GM21723 (cell line): ENCODE data around the gene PCDHB9.
"Not testable (repeated sequence)": the region's sequence is repeated elsewhere in the genome, so short reads cannot be mapped to it uniquely, and the experiment has no call there.

Experiments
- ATAC-seq: cut with Tn5 transposase; IDR thresholded peaks from one replicate; pipeline ENCODE4 v1.9.1; 2021; ENCODE audit warnings: mild to moderate bottlenecking, moderate library complexity; ENCODE audit not compliant: unreplicated experiment

Gene PCDHB9

GRCh38 chr5:141186897-141187512 is at the start of gene PCDHB9:
PCDHB9 (plus strand) TSS chr5:141187161; CDS start chr5:141187319, 158 bp downstream.
- no peak for ATAC-seq

- ATAC-seq, result not testable (repeated sequence)
These were observed 49.6 kb upstream of the PCDHB9 start for GRCh38 chr5:141137346-141137745.

- no peak for ATAC-seq
These were observed 37.1 kb upstream of the PCDHB9 start, which contains the start of gene PCDHB6 for GRCh38 chr5:141149812-141150211. PCDHB6 (plus strand) TSS chr5:141150057; CDS start chr5:141150258, 201 bp downstream.

- no peak for ATAC-seq
These were observed 36.6 kb upstream of the PCDHB9 start for GRCh38 chr5:141150224-141150992.

GRCh38 chr5:141150993-141151325 is 36.0 kb upstream of the PCDHB9 start:
- ATAC-seq, result no peak

GRCh38 chr5:141151632-141152031 is 35.3 kb upstream of the PCDHB9 start:
- not testable (repeated sequence) for ATAC-seq

- not testable (repeated sequence) for ATAC-seq
These were observed 34.9 kb upstream of the PCDHB9 start for GRCh38 chr5:141152096-141152495.

- ATAC-seq, result no peak
These were observed 31.2 kb upstream of the PCDHB9 start for GRCh38 chr5:141155540-141156374.

GRCh38 chr5:141157356-141157755 is 29.6 kb upstream of the PCDHB9 start:
- ATAC-seq, result not testable (repeated sequence)

GRCh38 chr5:141157901-141158300 is 29.1 kb upstream of the PCDHB9 start:
- not testable (repeated sequence) for ATAC-seq

GRCh38 chr5:141172381-141173204 is 14.4 kb upstream of the PCDHB9 start, which contains the start of gene PCDHB7:
PCDHB7 (plus strand) TSS chr5:141172644; CDS start chr5:141172836, 192 bp downstream.
- ATAC-seq, result no peak

- not testable (repeated sequence) for ATAC-seq
These were observed 12.5 kb upstream of the PCDHB9 start for GRCh38 chr5:141174291-141175104.

GRCh38 chr5:141175933-141176332 is 11.0 kb upstream of the PCDHB9 start:
- ATAC-seq, result no peak

- ATAC-seq, result not testable (repeated sequence)
These were observed 9.3 kb upstream of the PCDHB9 start, which contains the start of gene PCDHB8 for GRCh38 chr5:141177577-141178191. PCDHB8 (plus strand) TSS chr5:141177790; CDS start chr5:141178035, 245 bp downstream.

GRCh38 chr5:141179371-141179770 is 7.6 kb upstream of the PCDHB9 start:
- ATAC-seq, result not testable (repeated sequence)

- ATAC-seq, result not testable (repeated sequence)
These were observed 7.1 kb upstream of the PCDHB9 start for GRCh38 chr5:141179876-141180275.

- no peak for ATAC-seq
These were observed 6.6 kb upstream of the PCDHB9 start for GRCh38 chr5:141180313-141180712.

- ATAC-seq, result no peak
These were observed 4.7 kb upstream of the PCDHB9 start, which contains the start of gene PCDHB16 for GRCh38 chr5:141182248-141182647. PCDHB16 (plus strand) TSS chr5:141182387; CDS start chr5:141182560, 173 bp downstream.
